ENCODE measurements around the gene G3BP1.
"Not testable (repeated sequence)": the region's sequence is repeated elsewhere in the genome, so short reads cannot be mapped to it uniquely, and the experiment has no call there.

G3BP1 gene

DNA sequence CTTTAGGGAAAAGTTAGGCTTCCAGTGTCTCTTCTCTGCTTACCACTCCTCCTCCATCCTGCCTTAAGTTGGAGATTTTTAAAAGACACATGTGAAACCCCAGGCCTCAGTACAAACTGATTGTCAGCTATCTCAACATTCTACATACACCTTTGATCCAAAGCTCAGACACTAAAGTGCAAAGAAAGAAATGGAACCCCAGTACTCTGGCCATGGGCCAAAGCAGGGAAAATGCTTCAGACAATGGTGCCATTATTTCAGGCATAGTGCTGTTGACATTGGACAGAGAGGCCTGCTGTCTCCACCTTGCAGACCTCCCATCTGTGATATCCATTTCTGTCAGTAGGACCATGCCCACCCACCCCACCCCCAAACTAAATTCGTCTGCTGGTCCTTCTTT, 49.1 kb downstream of the G3BP1 start:
- 100% methylated on average over 1 of the region's 1 CpG for WGBS
- Histone ChIP-seq H3K27me3 (ENCODE audit: insufficient read depth, low read length) (no peaks in the 10 kb centered on the region), H3K36me3 (ENCODE audit: insufficient read depth, low read length) (peaks cover 11% of the 10 kb centered on the region; the same call in 1 of the 2 replicates), H3K4me1 (ENCODE audit: insufficient read depth, low read length) (no peaks in the 10 kb centered on the region), H3K9me3 (ENCODE audit: insufficient read depth, low read depth, low read length) (no peaks in the 10 kb centered on the region), H3K27ac (ENCODE audit: low read depth, low read length) (no peak overlapping the region), H3K9ac (ENCODE audit: low read depth, low read length) (no peak overlapping the region), H3K4me3 (ENCODE audit: low read length) (no peak overlapping the region)

- H3K36me3 ChIP-seq (ENCODE audit: insufficient read depth, low read length): 0 out of 2 replicates have a peak, but pooled peaks cover 4% of the 10 kb centered on the region
- H3K27ac ChIP-seq (ENCODE audit: low read depth, low read length): no peak overlapping the region
- no peaks in the 10 kb centered on the region for H3K27me3 ChIP-seq (ENCODE audit: insufficient read depth, low read length)
- H3K4me1 ChIP-seq (ENCODE audit: insufficient read depth, low read length): no peaks in the 10 kb centered on the region
- H3K4me3 ChIP-seq (ENCODE audit: low read length): no peak overlapping the region
- WGBS: 95% methylated on average over 4 of the region's 4 CpGs
- H3K9me3 ChIP-seq (ENCODE audit: insufficient read depth, low read depth, low read length): no peaks in the 10 kb centered on the region
- H3K9ac ChIP-seq (ENCODE audit: low read depth, low read length): no peak overlapping the region
Measured at GRCh38 chr5:151822141-151822540, 50.4 kb downstream of the G3BP1 start.

GRCh38 chr5:151825445-151825844, 53.7 kb downstream of the G3BP1 start:
- 60% methylated on average over 1 of the region's 1 CpG for WGBS
- H3K27me3 ChIP-seq (ENCODE audit: insufficient read depth, low read length): no peaks in the 10 kb centered on the region
- no peak overlapping the region for H3K9ac ChIP-seq (ENCODE audit: low read depth, low read length)
- H3K9me3 ChIP-seq (ENCODE audit: insufficient read depth, low read depth, low read length): no peaks in the 10 kb centered on the region
- H3K27ac ChIP-seq (ENCODE audit: low read depth, low read length): no peak overlapping the region
- no peaks in the 10 kb centered on the region for H3K4me1 ChIP-seq (ENCODE audit: insufficient read depth, low read length)
- H3K4me3 ChIP-seq (ENCODE audit: low read length): no peak overlapping the region
- 0 out of 2 replicates have a peak, but pooled peaks cover 7% of the 10 kb centered on the region for H3K36me3 ChIP-seq (ENCODE audit: insufficient read depth, low read length)

- WGBS: 100% methylated on average over 1 of the region's 1 CpG
- Histone ChIP-seq H3K9me3 (ENCODE audit: insufficient read depth, low read depth, low read length) (peaks cover 18% of the 10 kb centered on the region; the same call in 1 of the 2 replicates), H3K27me3 (ENCODE audit: insufficient read depth, low read length) (no peaks in the 10 kb centered on the region), H3K9ac (ENCODE audit: low read depth, low read length) (no peak overlapping the region), H3K4me3 (ENCODE audit: low read length) (no peak overlapping the region), H3K4me1 (ENCODE audit: insufficient read depth, low read length) (no peaks in the 10 kb centered on the region), H3K27ac (ENCODE audit: low read depth, low read length) (no peak overlapping the region), H3K36me3 (ENCODE audit: insufficient read depth, low read length) (0 out of 2 replicates have a peak, but pooled peaks cover 7% of the 10 kb centered on the region)
Measured at GRCh38 chr5:151829370-151829769, 57.6 kb downstream of the G3BP1 start.

DNA sequence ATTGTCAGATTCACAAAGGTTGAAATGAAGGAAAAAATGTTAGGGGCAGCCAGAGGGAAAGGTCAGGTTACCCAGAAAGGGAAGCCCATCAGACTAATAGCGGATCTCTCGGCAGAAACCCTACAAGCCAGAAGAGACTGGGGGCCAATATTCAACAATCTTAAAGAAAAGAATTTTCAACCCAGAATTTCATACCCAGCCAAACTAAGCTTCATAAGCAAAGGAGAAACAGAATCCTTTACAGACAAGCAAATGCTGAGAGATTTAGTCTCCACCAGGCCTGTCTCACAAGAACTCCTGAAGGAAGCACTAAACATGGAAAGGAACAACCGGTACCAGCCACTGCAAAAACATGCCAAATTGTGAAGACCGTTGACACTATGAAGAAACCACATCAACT, 61.1 kb downstream of the G3BP1 start:
- H3K9me3 ChIP-seq (ENCODE audit: insufficient read depth, low read depth, low read length): peaks cover 18% of the 10 kb centered on the region; the same call in 1 of the 2 replicates
- H3K9ac ChIP-seq (ENCODE audit: low read depth, low read length); H3K27me3 ChIP-seq (ENCODE audit: insufficient read depth, low read length); H3K4me3 ChIP-seq (ENCODE audit: low read length); H3K36me3 ChIP-seq (ENCODE audit: insufficient read depth, low read length); H3K4me1 ChIP-seq (ENCODE audit: insufficient read depth, low read length); H3K27ac ChIP-seq (ENCODE audit: low read depth, low read length): not testable (repeated sequence)
- 97% methylated on average over 4 of the region's 4 CpGs for WGBS

GRCh38 chr5:151846765-151847164, 75.0 kb downstream of the G3BP1 start:
- Histone ChIP-seq H3K9me3 (ENCODE audit: insufficient read depth, low read depth, low read length) (no peaks in the 10 kb centered on the region), H3K9ac (ENCODE audit: low read depth, low read length) (no peak overlapping the region), H3K27ac (ENCODE audit: low read depth, low read length) (no peak overlapping the region)

GRCh38 chr5:151847871-151848270, 76.1 kb downstream of the G3BP1 start:
- Histone ChIP-seq H3K27ac (ENCODE audit: low read depth, low read length) (no peak overlapping the region), H3K9me3 (ENCODE audit: insufficient read depth, low read depth, low read length) (no peaks in the 10 kb centered on the region)
- WGBS: 100% methylated on average over 1 of the region's 1 CpG

More at GRCh38 chr5:151846765-151847164, 75.0 kb downstream of the G3BP1 start:
- Histone ChIP-seq H3K4me1 (ENCODE audit: insufficient read depth, low read length) (no peaks in the 10 kb centered on the region), H3K27me3 (ENCODE audit: insufficient read depth, low read length) (no peaks in the 10 kb centered on the region), H3K36me3 (ENCODE audit: insufficient read depth, low read length) (no peaks in the 10 kb centered on the region), H3K4me3 (ENCODE audit: low read length) (no peak overlapping the region)

DNA sequence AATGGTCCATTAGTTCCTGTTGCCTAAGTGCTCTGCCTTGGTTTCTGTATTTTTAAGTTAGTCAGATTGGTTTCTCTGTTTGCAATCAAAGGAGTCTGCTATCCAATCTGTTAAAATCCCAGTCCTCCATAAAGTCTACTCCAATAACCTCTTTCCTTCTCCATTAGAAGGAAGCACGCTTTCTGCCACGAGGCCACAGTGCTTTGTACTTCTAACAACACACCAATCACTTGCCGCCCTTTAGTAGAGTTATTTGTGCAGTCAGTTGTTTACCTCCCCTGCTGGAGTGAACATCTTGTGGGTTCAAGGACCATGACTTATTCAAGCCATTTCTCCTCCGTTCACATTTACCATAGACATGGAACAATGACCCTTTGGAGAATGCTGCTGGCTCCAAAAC, 83.9 kb downstream of the G3BP1 start:
- Histone ChIP-seq H3K27me3 (ENCODE audit: insufficient read depth, low read length) (no peaks in the 10 kb centered on the region; the same call in 1 of the 2 replicates), H3K27ac (ENCODE audit: low read depth, low read length) (no peak overlapping the region), H3K4me3 (ENCODE audit: low read length) (no peak overlapping the region), H3K4me1 (ENCODE audit: insufficient read depth, low read length) (no peaks in the 10 kb centered on the region), H3K9me3 (ENCODE audit: insufficient read depth, low read depth, low read length) (no peaks in the 10 kb centered on the region), H3K9ac (ENCODE audit: low read depth, low read length) (no peak overlapping the region), H3K36me3 (ENCODE audit: insufficient read depth, low read length) (no peaks in the 10 kb centered on the region)
- WGBS: 97% methylated on average over 4 of the region's 4 CpGs

More at GRCh38 chr5:151847871-151848270, 76.1 kb downstream of the G3BP1 start:
- Histone ChIP-seq H3K27me3 (ENCODE audit: insufficient read depth, low read length) (no peaks in the 10 kb centered on the region; the same call in 1 of the 2 replicates), H3K4me3 (ENCODE audit: low read length) (no peak overlapping the region), H3K9ac (ENCODE audit: low read depth, low read length) (no peak overlapping the region), H3K36me3 (ENCODE audit: insufficient read depth, low read length) (no peaks in the 10 kb centered on the region), H3K4me1 (ENCODE audit: insufficient read depth, low read length) (no peaks in the 10 kb centered on the region)

GRCh38 chr5:151856861-151857260, 85.1 kb downstream of the G3BP1 start:
- H3K4me3 ChIP-seq (ENCODE audit: low read length): no peak overlapping the region
- H3K4me1 ChIP-seq (ENCODE audit: insufficient read depth, low read length): no peaks in the 10 kb centered on the region
- no peaks in the 10 kb centered on the region for H3K36me3 ChIP-seq (ENCODE audit: insufficient read depth, low read length)
- H3K27me3 ChIP-seq (ENCODE audit: insufficient read depth, low read length): no peaks in the 10 kb centered on the region; the same call in 1 of the 2 replicates
- no peak overlapping the region for H3K27ac ChIP-seq (ENCODE audit: low read depth, low read length)
- WGBS: 93% methylated on average over 5 of the region's 5 CpGs
- H3K9me3 ChIP-seq (ENCODE audit: insufficient read depth, low read depth, low read length): no peaks in the 10 kb centered on the region
- no peak overlapping the region for H3K9ac ChIP-seq (ENCODE audit: low read depth, low read length)

- not testable (repeated sequence) for H3K36me3 ChIP-seq (ENCODE audit: insufficient read depth, low read length); H3K4me1 ChIP-seq (ENCODE audit: insufficient read depth, low read length); H3K9me3 ChIP-seq (ENCODE audit: insufficient read depth, low read depth, low read length); H3K27ac ChIP-seq (ENCODE audit: low read depth, low read length); H3K27me3 ChIP-seq (ENCODE audit: insufficient read depth, low read length); H3K4me3 ChIP-seq (ENCODE audit: low read length); H3K9ac ChIP-seq (ENCODE audit: low read depth, low read length)
- WGBS: 73% methylated on average over 1 of the region's 4 CpGs
Measured at GRCh38 chr5:151860867-151861266, 89.1 kb downstream of the G3BP1 start.

Measured in HUES64 (cell line).